ENCODE results near the gene CALM1.

Gene CALM1

DNA sequence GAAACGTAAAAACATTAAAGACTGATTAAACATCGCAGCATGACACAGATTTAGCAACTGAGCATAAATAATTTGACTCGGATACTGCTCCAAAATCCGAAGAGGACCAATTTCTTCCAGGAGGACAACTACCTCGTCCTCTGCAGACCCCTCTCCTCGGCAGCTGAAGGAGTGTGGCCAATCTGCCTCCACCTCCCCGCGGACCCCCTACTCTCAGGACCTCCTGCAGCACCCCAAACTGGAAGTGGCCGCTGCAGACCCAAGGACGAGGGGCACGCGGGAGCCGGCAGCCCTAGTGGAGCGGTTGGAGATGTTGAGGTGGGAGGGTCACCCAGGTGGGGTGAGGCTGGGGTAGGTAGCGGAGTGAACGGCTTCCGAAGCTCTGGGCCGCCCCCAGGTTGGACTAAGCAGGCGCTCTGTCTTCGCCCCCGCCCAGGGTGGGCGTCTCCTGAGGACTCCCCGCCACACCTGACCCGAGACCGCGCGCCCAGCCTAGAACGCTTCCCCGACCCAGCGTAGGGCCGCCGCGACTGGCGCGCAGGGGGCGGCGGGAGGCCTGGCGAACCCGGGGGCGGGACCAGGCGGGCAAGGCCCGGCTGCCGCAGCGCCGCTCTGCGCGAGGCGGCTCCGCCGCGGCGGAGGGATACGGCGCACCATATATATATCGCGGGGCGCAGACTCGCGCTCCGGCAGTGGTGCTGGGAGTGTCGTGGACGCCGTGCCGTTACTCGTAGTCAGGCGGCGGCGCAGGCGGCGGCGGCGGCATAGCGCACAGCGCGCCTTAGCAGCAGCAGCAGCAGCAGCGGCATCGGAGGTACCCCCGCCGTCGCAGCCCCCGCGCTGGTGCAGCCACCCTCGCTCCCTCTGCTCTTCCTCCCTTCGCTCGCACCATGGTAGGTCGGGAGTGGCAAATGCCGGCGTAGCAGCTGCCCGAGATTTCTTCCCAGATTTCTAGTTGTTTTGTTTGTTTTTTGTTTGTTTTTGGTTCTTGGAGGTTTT is at the start of gene CALM1:
Gene CALM1 (plus strand): TSS at position 689 of the 999 bp plus-strand sequence. CDS start 202 bp downstream, at position 891.
- peak in 1 of 2 experiments; percentile 46 for DNase-seq

DNA sequence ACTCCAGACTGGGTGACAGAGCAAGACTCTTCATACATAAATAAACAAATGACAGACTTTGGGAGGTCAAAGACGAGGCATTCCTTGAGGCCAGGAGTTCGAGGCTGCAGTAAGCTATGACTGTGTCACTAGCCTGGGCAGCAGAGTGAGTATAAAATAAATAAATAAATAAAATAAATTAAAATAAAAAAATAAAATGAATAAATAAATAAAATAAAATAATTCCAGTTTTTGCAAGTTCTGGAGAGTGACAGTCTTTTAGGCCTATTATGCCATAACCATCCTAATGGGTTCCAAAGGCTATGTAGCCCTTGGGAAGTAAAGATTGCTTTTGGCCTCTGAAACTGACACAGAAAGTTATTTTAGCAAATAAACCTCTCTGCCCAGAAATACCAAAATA is 48.6 kb upstream of the CALM1 start:
- DNase-seq = no peak

DNA sequence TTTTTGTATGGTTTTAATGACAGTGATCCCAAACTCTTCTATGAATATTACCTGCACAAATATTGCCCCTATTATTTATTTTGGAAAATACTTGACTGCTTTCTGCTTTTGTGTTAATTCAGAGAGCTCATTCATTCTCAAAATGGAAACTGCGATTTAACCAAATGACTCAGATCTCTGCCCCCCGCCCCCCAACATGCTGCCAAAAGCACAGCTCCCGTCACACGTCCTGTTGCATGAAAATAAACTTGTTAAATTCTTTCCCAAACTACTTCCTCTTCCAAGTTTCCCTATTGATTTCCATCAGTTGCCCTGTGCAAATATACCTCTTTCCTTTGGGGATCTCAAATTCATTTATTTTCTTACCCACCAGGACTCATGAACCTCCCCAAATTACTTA is 47.1 kb upstream of the CALM1 start:
- DNase-seq = no peak

DNA sequence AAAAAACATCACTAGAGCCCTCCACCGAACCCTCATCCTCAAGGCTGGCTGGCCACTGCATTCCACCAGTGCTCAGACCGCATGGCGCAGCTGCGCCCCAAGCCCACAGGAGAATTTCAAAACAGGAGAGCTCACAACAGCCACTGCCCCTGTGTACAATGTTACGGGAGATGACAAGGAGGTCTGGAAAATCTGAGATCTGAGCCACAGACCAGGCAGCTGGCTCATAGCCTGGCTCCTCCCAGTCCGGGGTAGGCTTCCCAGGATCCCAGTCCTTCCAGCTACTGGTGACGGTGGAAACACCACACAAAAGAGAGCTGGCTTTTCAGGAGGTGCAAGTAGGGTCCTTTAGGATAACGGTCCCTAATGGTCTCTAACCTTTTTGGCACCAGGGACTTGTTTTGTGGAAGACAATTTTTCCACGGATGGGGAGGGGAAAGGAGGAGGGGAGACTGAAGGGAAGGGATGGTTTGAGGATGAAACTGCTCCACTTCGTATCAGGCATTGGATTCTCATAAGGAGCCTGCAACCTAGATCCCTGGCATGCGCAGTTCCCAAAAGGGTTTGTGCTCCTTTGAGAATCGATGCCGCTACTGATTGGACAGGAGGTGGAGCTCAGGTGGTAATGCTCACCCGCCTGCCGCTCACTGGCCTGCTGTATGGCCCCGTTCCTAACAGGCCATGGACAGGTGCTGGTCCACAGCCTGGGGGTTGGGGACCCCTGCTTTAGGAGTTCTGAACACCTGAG is 42.1 kb upstream of the CALM1 start:
- DNase-seq = no peak

DNA sequence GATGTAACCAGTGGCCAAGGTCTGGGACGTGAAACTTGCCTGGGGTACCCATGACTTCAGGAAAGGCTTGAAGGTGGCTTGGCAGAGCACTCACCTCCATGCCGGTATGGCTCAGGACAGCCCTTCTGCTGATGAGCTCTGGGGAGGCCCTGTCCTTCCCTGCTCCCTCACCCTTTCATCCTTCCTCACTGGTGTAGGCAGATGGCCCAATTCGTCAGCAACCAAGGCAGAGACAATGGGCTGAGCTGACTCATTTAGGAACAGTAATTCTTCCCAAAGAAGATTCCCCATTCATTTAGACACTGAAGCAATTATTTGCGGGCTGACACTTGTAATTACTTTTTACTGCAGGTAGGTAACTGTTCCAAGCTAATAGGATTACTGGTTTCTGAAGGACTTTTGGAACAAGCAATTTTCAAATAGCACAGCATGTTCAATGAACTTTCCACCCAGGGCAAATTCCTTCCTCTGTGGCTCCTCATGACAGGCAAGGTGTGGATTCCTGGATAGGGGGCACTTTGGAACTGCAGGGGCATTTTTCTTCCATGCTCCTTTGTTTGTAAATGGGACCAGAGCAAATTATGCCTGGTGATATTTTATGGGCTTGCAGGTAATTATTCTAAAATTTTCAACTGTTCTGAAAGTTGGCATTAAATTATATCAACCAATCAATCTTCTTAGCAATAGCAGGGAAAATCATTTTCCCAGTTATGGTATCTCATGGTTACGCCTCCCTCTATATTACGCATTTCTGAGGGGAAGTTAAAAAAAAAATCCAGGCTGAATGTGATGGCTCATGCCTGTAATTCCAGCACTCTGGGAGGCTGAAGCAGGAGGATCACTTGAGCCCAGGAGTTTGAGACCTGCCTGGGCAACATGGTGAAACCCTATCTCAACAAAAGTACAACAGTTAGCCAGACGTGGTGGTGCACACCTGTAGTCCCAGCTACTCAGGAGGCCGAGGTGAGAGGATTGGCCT is 41.0 kb upstream of the CALM1 start:
- no peak for DNase-seq

DNA sequence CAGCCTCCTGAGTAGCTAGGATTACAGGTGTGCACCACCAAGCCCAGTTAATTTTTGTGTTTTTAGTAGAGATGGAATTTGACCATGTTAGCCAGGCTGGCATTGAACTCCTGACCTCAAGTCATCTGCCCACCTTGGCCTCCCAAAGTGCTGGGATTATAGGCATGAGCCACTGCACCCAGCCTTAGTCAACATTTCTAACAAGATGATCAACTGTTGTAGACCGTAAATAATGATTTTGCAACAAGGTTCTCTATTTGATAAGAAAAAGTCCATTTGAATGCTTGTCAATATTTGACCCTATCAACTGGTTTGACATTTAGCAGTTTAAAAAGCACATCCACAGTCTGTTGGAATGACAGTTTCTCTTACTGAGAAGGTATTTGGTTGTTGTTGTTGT is 39.9 kb upstream of the CALM1 start:
- no peak for DNase-seq

DNA sequence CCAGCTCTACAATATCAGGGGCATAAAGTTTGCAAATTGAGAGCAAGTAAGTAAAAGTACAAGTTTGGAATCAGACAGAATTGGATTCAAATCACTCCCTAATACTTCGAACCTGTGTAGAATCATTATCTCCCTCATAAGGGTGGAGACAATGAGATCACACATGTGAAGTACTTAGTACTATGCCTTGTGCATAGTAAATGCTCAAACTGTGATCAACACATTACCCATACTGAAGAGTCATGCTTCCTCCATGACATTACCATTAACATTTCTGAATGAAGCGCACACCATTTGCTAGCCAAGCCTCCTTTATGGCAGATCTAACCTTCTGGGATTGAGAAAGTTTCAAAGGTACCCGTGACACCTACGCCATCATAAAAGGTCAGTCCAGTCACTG is 38.5 kb upstream of the CALM1 start:
- no peak for DNase-seq

DNA sequence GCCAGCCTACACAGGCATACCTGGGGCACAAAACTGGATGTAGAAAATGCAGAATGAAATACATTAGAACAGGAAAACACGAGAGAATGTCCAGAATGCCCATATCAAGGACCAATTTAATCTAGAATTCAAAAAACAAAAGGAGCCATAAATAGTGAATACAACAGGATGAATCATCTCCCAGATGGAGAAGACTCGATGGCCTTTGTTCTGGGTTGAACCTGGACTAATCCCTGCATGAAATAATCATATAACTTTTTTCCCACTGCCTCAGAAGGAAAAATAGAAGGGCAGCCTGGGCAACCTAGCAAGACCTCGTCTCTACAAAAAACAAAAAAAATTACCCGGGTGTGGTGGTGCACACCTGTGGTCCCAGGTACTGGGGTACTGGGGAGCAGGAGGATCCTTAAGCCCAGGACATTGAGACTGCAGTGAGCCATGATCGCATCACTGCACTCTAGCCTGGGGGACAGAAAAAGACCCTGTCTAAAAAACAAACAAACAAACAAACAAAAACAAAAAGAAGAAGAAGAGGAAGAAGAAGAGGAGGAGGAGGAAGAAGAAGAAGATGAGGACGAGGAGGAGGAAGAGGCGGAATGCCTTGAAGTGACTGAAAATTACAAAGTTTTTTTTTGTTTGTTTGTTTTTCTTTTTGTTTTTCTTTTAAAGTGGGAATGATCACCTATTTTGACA is 34.8 kb upstream of the CALM1 start:
- DNase-seq = no peak

DNA sequence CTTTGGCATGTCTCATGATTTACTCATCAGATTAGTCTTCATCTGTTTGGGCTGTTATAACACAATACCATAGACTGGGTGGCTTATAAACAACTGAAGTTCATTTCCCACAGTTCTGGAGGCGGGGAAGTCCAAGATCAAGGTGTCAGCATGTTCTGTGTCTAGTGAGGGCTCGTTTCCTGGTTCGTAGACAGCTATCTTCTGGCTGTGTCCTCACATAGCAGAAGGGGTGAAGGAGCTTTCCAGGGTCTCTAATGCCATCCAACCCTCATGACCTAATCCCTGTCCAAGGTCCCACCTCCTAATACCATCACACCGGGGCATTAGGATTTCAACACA is 34.3 kb upstream of the CALM1 start:
- DNase-seq = no peak

DNA sequence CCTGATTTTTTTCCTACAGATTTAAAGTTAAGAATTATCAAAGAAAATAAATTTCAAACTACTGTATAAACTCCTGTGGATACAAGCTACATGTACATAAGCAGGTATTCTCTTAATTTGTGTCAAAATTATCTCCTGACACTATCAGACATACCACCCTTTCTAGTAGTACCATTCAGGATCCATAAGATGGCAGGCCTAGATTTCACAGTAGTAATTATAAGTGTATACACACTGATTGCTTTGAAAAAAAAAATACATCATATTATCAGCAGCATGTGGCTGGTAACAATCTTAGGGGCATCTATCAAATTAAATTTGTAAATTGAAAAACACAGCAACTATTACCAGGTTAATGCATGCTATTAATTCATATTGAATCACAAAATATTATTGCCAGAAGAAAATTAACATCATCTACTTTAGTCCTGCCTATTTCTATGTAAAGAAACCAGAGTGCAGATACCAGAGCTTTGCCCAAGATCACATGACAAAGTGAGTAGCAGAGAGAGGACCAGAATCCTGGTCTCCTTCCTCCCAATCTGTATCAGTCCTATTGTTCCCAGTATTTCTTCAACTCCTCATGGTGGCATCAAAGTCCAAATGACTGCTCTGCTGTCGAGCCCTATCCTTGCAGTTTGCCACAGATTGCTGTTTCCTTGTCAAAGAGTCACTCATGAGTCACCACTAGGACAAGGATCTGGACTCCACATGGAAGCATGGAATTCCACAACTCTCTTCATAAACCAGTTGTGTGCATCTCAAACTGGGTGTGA is 27.7 kb upstream of the CALM1 start:
- no peak for DNase-seq

DNA sequence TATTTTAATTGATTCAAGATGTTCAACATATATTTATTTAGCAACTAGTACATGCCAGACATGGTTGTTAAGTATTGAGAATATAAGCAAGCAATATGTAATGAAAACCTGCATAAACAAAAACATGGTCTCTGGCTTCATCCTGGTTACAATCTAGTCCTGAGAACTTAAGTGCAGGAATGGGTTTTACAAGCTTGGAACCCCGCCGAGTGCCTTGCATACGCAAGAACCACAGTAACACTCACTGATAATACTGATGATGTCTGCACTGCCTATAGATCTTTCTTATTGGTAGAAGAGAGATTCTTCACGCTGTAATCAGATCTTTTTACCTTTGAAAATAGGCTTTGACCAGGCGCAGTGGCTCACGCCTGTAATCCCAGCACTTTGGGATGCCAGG is 22.9 kb upstream of the CALM1 start:
- DNase-seq = no peak

DNA sequence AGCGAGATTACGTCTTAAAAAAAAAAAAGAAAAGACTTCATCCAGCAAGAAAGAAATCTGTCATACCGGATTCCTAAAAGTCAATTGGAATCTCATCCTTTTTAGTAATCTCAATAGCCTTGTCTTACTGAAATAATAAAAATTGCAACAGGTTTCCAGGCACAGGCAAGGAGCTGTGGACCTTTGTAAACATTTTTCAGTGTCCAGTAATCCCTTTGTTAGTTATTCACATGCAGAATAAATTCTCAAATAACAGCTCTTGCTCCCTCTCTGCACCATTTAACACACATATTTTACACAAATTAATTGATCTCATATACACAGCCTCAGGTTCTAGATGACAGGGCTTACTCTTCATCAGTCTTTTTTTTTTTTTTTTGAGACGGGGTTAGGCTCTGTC is 22.0 kb upstream of the CALM1 start:
- DNase-seq = no peak

DNA sequence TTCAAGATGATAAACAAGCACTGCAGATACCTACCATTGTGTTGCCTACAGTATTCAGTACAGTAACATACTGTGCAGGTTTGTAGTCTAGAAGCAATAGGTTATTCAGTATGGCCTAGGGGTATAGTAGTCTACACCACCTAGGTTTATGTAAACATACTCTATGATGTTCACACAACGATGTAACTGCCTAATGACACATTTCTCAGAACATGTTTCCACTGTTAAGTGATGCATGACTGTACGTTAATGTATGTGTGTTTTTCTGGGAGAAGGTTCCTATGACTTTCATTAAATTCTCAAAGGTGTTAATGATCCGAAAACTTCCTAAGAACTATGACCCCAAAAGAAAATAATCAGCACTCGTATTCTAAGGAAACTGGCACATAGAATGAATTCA is 20.9 kb upstream of the CALM1 start:
- DNase-seq = no peak

DNA sequence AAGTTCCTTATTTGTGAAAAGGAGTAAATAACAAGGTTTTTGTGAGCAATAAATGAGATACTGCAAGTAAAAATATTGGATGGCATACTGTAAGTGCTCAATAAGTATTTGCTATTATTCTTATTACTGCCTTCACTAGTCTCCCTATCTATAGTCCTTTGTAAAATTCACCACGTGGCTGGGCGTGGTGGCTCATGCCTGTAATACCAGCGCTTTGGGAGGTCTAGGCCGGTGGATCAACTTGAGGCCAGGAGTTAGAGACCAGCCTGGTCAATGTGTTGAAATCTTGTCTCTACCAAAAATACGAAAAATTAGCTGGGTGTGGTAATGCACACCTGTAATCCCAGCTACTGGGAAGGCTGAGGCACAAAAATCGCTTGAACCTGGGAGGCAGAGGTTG is 18.6 kb upstream of the CALM1 start:
- DNase-seq = no peak

DNA sequence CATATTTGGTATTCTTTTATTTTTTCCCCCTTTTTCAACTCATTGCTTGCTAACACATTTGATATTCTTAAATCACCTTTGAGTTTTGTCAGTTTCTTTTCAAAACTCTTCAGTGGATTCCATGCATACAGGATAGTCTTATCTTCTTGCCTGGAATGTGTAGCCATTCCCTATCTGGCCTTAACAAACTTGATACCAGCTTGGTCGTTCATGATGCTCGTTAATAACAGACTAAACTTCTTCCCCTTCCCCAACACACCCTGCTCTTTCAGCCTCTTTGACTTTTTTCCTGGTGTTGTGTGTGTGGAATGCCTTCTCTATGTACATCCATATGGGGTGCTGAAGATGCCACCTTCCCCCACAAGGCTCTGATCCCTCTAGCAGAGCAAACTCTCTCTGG is 17.7 kb upstream of the CALM1 start:
- DNase-seq = no peak

DNA sequence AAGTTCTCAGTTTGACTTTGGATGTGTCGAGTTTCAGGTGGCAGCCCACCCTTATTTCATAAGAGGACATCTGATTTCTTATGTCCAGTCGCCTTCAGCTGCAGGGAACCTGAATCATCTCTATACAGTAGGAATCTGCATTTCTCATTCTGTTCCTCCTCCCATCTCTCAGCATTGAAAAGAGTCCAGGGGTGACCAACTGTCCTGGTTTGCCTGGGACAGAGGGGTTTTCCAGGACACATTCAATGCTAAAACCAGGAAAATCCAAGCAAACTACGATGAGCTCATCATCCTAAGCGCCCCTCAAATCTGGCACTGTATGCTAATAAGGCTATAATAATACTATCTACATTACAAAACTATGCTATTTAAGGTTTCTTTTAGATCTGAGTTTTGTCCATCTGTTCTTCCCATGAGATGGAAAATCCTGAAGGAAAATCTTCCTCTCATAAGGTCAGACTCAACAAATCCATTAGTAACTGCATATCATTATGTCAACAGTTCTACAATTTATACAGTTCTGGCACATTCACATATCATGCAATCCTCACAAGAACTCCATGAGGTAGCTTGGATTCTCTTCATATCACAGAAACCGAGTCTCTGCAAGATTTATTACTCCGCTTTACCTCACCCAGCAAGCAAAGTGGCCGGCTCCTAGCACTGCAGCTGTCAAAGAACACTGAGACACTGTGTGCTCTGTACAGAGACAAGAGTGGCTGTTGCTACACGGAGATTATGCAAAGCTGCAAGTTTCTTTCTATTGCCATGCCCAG is 15.6 kb upstream of the CALM1 start:
- no peak for DNase-seq

DNA sequence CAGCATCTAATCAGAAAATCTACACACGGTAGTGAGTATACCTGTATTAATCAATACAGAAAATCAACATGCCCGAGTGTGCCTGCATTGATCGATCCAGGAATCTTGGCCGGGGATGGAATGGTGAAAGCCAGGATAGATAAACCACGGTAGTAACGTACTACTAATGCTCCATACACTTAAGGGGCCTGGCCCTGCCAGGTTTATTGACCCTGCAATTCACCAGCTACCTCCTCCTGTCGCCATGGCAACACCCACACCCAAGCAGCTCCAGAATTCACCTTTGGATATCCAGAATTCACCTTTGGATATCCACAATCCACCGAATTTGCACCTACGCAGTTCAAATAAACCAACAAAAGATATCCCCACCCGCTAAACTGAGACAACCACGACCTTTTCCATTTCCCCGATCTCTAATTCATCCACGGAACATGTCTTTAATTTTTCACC is 14.8 kb upstream of the CALM1 start:
- DNase-seq = peak in 1 of 2 experiments; percentile 46

DNA sequence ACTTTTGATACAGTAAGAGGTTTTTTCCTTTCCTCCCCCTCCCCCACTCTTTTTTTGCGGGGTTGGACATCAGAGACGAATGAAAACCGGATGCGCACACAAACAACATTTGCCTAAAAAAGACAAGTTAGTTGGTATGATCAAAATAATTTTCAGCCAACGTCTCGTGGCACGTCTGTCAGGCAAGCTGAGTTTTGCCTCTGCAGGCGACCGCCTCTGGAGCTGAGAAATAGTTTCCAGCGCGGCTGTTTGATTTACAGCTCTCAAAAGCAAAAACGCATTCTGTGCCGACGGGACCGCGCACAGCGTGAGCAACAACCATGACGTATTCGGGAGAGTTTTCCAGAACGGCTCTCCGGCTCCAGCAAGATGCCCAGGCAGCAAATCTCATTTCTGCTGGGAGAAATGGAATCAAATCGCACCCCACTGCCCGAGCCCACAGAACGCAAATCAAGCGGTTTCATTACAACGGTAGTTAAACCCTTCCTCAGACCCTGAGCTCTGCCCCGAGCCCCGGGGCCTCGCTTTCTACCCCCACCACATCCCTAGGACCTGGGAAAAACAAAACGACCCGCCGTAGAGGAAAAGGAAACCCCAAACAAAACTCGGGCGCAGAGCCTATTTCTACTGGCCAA is 14.2 kb upstream of the CALM1 start:
- DNase-seq = peak in 1 of 2 experiments; percentile 79

DNA sequence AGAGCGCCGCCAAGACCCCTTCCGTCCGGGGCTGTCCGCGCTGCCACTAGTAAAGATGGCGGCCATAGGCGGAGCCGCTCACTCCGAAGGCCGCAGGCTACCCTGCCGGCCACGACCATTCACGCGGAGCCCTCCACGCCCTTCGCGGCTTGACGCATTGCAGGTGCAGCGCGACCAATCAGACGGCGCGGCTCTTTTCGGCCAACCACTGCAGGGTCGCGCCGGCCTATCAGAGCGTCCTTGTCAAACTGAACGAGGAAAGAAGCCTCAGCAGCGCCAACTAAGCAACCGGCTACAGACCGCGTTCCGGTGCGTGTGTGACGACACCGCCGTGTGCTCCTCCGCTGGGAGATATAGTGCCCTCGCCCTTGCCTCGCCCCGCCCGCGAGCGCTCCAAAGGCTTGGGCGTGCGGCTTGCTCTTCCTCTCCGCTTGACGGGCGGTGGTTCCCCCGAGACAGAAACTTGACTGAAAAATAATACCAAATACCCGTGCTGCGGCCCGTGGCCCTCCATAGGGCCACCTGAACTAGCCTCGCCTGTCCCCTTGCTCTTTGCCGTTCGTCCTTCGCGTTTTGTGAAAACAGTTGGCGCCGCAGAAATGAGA is 13.6 kb upstream of the CALM1 start:
- DNase-seq = peak; percentile 92 to 99
